Spleen (tissue), 11 donors: ENCODE results near the gene FERD3L. TPM values are rescaled to one million over a fixed set of nuclear protein-coding genes. Genes with fewer than 3 reads are reported as not detected.

Experiments
- DNase-seq: peaks from one replicate; pipeline ENCODE4 v3.0.0-alpha.2; 2020
- H3K27ac ChIP-seq, 8 donors: fragments of 200-600 bp; sonication (generic) in 7 of 8; 1 replicate in 4 of 8; 2 replicates in 4 of 8; pipeline versions ENCODE4 v1.5.0 to v1.8.0; 2016 to 2021; ENCODE audit warnings: inconsistent platforms in 4 of 8, mild to moderate bottlenecking in 4 of 8, moderate library complexity in 1 of 8
- H3K27me3 ChIP-seq, 7 donors: fragments of 200-600 bp; sonication (generic) in 6 of 7; replicated peaks in 1 of 7; 1 replicate in 4 of 7; 2 replicates in 3 of 7; pipeline versions ENCODE4 v1.5.0 to v1.8.0; 2016 to 2021; ENCODE audit warnings: inconsistent platforms in 3 of 7, mild to moderate bottlenecking in 1 of 7
- H3K36me3 ChIP-seq, 6 donors: fragments of 200-600 bp; sonication (generic) in 5 of 6; 1 replicate in 4 of 6; 2 replicates in 2 of 6; pipeline versions ENCODE4 v1.5.0 to v1.8.0; 2016 to 2021; ENCODE audit warnings: inconsistent platforms in 2 of 6
- H3K4me1 ChIP-seq, 6 donors: fragments of 200-600 bp; sonication (generic) in 5 of 6; 1 replicate in 3 of 6; 2 replicates in 3 of 6; pipeline versions ENCODE4 v1.5.0 to v1.8.0; 2016 to 2021; ENCODE audit warnings: inconsistent platforms in 3 of 6
- H3K4me3 ChIP-seq, 8 donors: fragments of 200-600 bp; sonication (generic) in 7 of 8; 1 replicate in 4 of 8; 2 replicates in 4 of 8; pipeline versions ENCODE4 v1.5.0 to v1.8.0; 2016 to 2021; ENCODE audit warnings: inconsistent platforms in 4 of 8, mild to moderate bottlenecking in 4 of 8, moderate library complexity in 2 of 8
- H3K9me3 ChIP-seq, 8 donors: fragments of 200-600 bp; sonication (generic) in 7 of 8; 1 replicate in 4 of 8; 2 replicates in 4 of 8; pipeline versions ENCODE4 v1.5.0 to v1.8.0; 2016 to 2021; ENCODE audit warnings: inconsistent platforms in 4 of 8
- CTCF ChIP-seq, 11 experiments: fragments of 200-600 bp in 7 of 11; fragments of 450-650 bp in 4 of 11; sonication (generic) in 4 of 11; IDR thresholded peaks in 8 of 11; conservative IDR thresholded peaks in 3 of 11; 1 replicate in 7 of 11; 2 replicates in 4 of 11; pipeline versions ENCODE4 v1.4.0 to v1.8.0; 2016 to 2021; ENCODE audit warnings: antibody characterized with exemption in 11 of 11, inconsistent platforms in 4 of 11, mild to moderate bottlenecking in 1 of 11
- POLR2A ChIP-seq, 3 donors: fragments of 450-650 bp; IDR thresholded peaks; one replicate each; pipeline ENCODE4 v1.5.1; 2017; ENCODE audit warnings: antibody characterized with exemption in 3 of 3, mild to moderate bottlenecking in 1 of 3
- POLR2AphosphoS5 ChIP-seq, 3 donors: sonication (generic); formaldehyde crosslinking; IDR thresholded peaks; one replicate each; pipeline ENCODE4 v1.5.1; 2017; ENCODE audit warnings: antibody characterized with exemption in 3 of 3
- WGBS, 5 donors: extraction: QIAGEN DNeasy Blood & Tissue Kit in 3 of 5; methylation state at CpG; one replicate each; pipeline versions ENCODE4 v1.1.5 to v1.1.7; 2013 to 2018; 5-methylcytosine and 5-hydroxymethylcytosine counted together
- intact Hi-C: fragments of 100-400 bp; cut with DNase I; formaldehyde crosslinking; loops from one replicate; pipeline ENCODE4 v1.15.0; 2023; ENCODE audit warnings: low total_unique reads
- polyA plus RNA-seq, 3 donors: library from polyadenylated mRNA; stranded (reverse); fragments of 200-250 nt; gene quantifications; one replicate each; pipeline ENCODE4 v1.2.1, GENCODE V29; 2013
- total RNA-seq, 7 donors: library from RNA; depleted of rRNA in 3 of 7; stranded (reverse); fragments of >200 nt in 3 of 7; fragmentation: NEBNext Ultra II Directional in 4 of 7; extraction: Animal tissue kit (Norgen Biotek cat#: 25700) in 4 of 7; gene quantifications; one replicate each; pipeline versions ENCODE4 v1.1.0 to v1.2.1, GENCODE V29; 2016 to 2021
- donor health status: healthy with polysubstance abuse.
- donor health status: DM: no; HTN: no; CAD: no; lungs with moderate emphysema.
- donor health status: DM: no; HTN: no; CAD: no.
- donor health status: Bipolar disorder and iron deficiency.
- donor health status: healthy.
- donor health status: DM: no; HTN: no; CAD: no.
- donor health status: DM: yes; HTN: yes; CAD: no.

The FERD3L gene
- total and polyA plus RNA-seq, 10 donors, result not detected

GRCh38 chr7:19097165-19098055 lies 47.8 kb downstream of the FERD3L start:
- TF ChIP-seq CTCF (IDR thresholded peaks at IDR 0.05 in 8 of 11, conservative IDR thresholded peaks at IDR 0.05 in 3 of 11) (no peak), POLR2AphosphoS5 (IDR thresholded peaks at IDR 0.05) (no peak), POLR2A (IDR thresholded peaks at IDR 0.05) (no peak)
- H3K27me3 ChIP-seq, result peaks cover 0 to 62% (median 9%) of the 10 kb centered on the region in 7 donors
- DNase-seq, result no peak
- H3K27ac ChIP-seq, result no peak overlapping the region
- no peaks in the 10 kb centered on the region for H3K9me3 ChIP-seq
- 60 to 73% (median 68%) methylated on average over 9 of the region's 9 CpGs for WGBS, 5 donors
- intact Hi-C loops, result no loop called here
- no peaks in the 10 kb centered on the region for H3K4me1 ChIP-seq
- no peaks in the 10 kb centered on the region for H3K36me3 ChIP-seq
- no peak overlapping the region for H3K4me3 ChIP-seq

GRCh38 chr7:19095353-19095860 lies 49.8 kb downstream of the FERD3L start:
- Histone ChIP-seq H3K27ac (no peak overlapping the region), H3K36me3 (no peaks in the 10 kb centered on the region), H3K9me3 (no peaks in the 10 kb centered on the region), H3K4me1 (no peaks in the 10 kb centered on the region), H3K4me3 (no peak overlapping the region), H3K27me3 (peaks cover 0 to 42% (median 0%) of the 10 kb centered on the region in 7 donors)
- TF ChIP-seq CTCF (IDR thresholded peaks at IDR 0.05 in 8 of 11, conservative IDR thresholded peaks at IDR 0.05 in 3 of 11) (no peak), POLR2A (IDR thresholded peaks at IDR 0.05) (no peak), POLR2AphosphoS5 (IDR thresholded peaks at IDR 0.05) (no peak)
- 74 to 84% (median 81%) methylated on average over 5 of the region's 5 CpGs for WGBS, 5 donors
- intact Hi-C loops, result no loop called here
- no peak for DNase-seq

Other genes with a start within 250 kb of the FERD3L start
- gene TWIST1, start 27.8 kb downstream of the FERD3L start, total RNA-seq, result not detected
- under 1 TPM in 1 of 3 donors, not detected in 2; 0.33 TPM for gene TWIST1, start 27.8 kb downstream of the FERD3L start, polyA plus RNA-seq